HCT116 (cell line): ENCODE results near the gene IGFBP4.

Experiments
- CTCF ChIP-seq, 3 experiments: fragments of 200-600 bp in 1 of 3; sonication (generic) in 1 of 3; IDR thresholded peaks in 2 of 3; conservative IDR thresholded peaks in 1 of 3; 2 replicates each; pipeline ENCODE4 v1.5.1; 2012 to 2017; ENCODE audit warnings: low read depth in 2 of 3, low read length in 2 of 3, antibody characterized with exemption in 1 of 3, borderline replicate concordance in 1 of 3, control low read depth in 1 of 3, mild to moderate bottlenecking in 1 of 3, mixed read lengths in 1 of 3, mixed run types in 1 of 3, moderate library complexity in 1 of 3; ENCODE audit not compliant: insufficient read depth in 1 of 3
- EGR1 ChIP-seq: IDR thresholded peaks from 2 replicates; pipeline ENCODE4 v1.6.1; 2012; ENCODE audit warnings: low read depth
- EZH2 ChIP-seq: fragments of 200-600 bp; sonication (generic); IDR thresholded peaks from 2 replicates; pipeline ENCODE4 v1.6.1; 2017; ENCODE audit warnings: antibody characterized with exemption, mixed run types
- FOSL1 ChIP-seq: IDR thresholded peaks from 2 replicates; pipeline ENCODE4 v1.6.1; 2012; ENCODE audit warnings: low read depth
- MAX ChIP-seq: IDR thresholded peaks from 2 replicates; pipeline ENCODE4 v1.6.1; 2012
- POLR2A ChIP-seq: IDR thresholded peaks from 2 replicates; pipeline ENCODE4 v1.7.0; 2011; ENCODE audit warnings: borderline replicate concordance; ENCODE audit not compliant: insufficient read depth, insufficient read length; ENCODE audit errors: extremely low read depth
- POLR2AphosphoS5 ChIP-seq: IDR thresholded peaks from 2 replicates; pipeline ENCODE4 v1.6.1; 2011; ENCODE audit warnings: mild to moderate bottlenecking, low read depth, low read length, moderate library complexity
- RAD21 ChIP-seq: IDR thresholded peaks from 2 replicates; pipeline ENCODE4 v1.6.1; 2012; ENCODE audit warnings: low read depth, mild to moderate bottlenecking
- TCF7L2 ChIP-seq: IDR thresholded peaks from 2 replicates; pipeline ENCODE4 v1.7.0; 2011; ENCODE audit warnings: borderline replicate concordance, inconsistent platforms; ENCODE audit not compliant: insufficient read depth, insufficient read length; ENCODE audit errors: extremely low read depth
- YY1 ChIP-seq: IDR thresholded peaks from 2 replicates; pipeline ENCODE4 v1.6.1; 2011; ENCODE audit warnings: low read length, low read depth, moderate library complexity, mild to moderate bottlenecking; ENCODE audit not compliant: insufficient replicate concordance; ENCODE audit errors: extremely low read depth
- ZNF274 ChIP-seq: fragments of 200-500 bp; sonication (Bioruptor generic); IDR thresholded peaks from 2 replicates; pipeline ENCODE4 v1.6.1; 2014; ENCODE audit warnings: mild to moderate bottlenecking, low read depth, low read length, inconsistent platforms

GRCh38 chr17:40473573-40474365 is 30.5 kb downstream of the IGFBP4 start:
- no peak for TF ChIP-seq CTCF (IDR thresholded peaks at IDR 0.05 in 2 of 3, conservative IDR thresholded peaks at IDR 0.05 in 1 of 3; ENCODE audit: borderline replicate concordance in 1 of 3, insufficient read depth in 1 of 3, low read depth in 2 of 3, low read length in 2 of 3)
- no peak for TF ChIP-seq MAX
- TF ChIP-seq YY1 = no peak
- TF ChIP-seq POLR2A = no peak
- no peak for TF ChIP-seq RAD21
- TF ChIP-seq ZNF274 = no peak
- TF ChIP-seq FOSL1 = no peak
- no peak; the same call in 1 of the 2 replicates for TF ChIP-seq POLR2AphosphoS5
- TF ChIP-seq EZH2 = no peak
- TF ChIP-seq TCF7L2 = no peak
- TF ChIP-seq EGR1 = no peak
